ENCODE results near the gene SLC7A8. TPM values are rescaled to one million over a fixed set of nuclear protein-coding genes. Genes with fewer than 3 reads are reported as not detected.

The SLC7A8 gene
- total RNA-seq, 1 donor from 2014 or later, result 62.3 TPM

DNA sequence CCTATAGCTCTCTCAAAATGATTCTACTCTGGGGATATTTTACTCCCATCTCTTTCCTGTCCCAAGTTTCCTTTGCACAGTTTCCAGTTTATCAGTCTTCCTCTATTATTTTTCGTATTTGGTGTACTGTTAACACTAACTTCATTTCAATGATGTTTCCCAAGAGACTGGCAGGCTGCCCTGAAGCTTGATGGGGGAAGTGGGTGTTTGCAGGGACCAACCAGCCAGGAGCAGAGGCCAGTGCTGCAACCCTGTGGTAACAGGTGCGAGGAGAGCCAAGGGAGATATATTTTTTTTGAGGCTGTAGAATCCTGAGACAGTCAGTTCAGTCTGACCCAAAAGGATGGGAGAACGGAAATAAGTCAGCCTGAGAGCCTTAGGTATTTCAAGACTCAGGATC lies 52.6 kb downstream of the SLC7A8 start:
- no peak for DNase-seq (ENCODE audit: low spot score in 2 of 2, unreplicated experiment in 2 of 2)
- peaks cover 24% of the 10 kb centered on the region for H3K36me3 Mint-ChIP-seq
- H3K9me3 Mint-ChIP-seq, result no peaks in the 10 kb centered on the region
- H3K4me1 Mint-ChIP-seq, result no peaks in the 10 kb centered on the region
- H3K4me3 Mint-ChIP-seq, result no peak overlapping the region
- no peak overlapping the region for H3K27ac Mint-ChIP-seq
- no peaks in the 10 kb centered on the region for H3K27me3 Mint-ChIP-seq (ENCODE audit: low read depth)
- TF ChIP-seq, protein P1, sequence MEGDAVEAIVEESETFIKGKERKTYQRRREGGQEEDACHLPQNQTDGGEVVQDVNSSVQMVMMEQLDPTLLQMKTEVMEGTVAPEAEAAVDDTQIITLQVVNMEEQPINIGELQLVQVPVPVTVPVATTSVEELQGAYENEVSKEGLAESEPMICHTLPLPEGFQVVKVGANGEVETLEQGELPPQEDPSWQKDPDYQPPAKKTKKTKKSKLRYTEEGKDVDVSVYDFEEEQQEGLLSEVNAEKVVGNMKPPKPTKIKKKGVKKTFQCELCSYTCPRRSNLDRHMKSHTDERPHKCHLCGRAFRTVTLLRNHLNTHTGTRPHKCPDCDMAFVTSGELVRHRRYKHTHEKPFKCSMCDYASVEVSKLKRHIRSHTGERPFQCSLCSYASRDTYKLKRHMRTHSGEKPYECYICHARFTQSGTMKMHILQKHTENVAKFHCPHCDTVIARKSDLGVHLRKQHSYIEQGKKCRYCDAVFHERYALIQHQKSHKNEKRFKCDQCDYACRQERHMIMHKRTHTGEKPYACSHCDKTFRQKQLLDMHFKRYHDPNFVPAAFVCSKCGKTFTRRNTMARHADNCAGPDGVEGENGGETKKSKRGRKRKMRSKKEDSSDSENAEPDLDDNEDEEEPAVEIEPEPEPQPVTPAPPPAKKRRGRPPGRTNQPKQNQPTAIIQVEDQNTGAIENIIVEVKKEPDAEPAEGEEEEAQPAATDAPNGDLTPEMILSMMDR (IDR thresholded peaks at IDR 0.05; ENCODE audit: unreplicated experiment), result no peak

DNA sequence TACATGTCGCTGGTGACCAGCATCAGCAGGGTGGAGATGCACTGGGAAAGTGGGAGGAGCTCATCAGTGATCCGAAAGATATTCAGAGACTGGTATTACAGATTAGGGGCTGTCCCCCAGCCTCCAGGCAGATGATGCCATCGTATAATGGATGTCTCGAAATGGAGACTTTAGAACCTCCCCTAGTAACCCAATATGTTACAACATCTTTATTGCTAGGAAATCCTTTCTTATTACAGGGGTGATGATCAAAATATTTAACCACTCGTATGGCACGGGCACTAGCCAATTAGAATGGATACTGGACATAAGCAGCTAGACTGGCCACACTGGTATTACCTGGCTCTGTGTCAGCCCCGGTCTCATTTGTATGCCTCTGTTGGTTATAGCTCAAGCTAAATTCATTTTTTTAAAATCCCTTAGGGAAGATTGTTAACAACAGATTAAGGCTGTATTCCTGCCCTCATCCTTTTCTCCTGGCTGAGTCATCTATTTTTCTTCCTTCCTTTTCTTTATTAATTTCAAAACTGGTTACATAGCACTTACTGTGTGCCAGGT lies 53.6 kb downstream of the SLC7A8 start:
- TF ChIP-seq, protein P1 (IDR thresholded peaks at IDR 0.05; ENCODE audit: unreplicated experiment), result no peak
- Mint-ChIP-seq H3K4me3 (no peak overlapping the region), H3K36me3 (peaks cover 26% of the 10 kb centered on the region), H3K27me3 (ENCODE audit: low read depth) (no peaks in the 10 kb centered on the region), H3K4me1 (no peaks in the 10 kb centered on the region), H3K27ac (no peak overlapping the region), H3K9me3 (no peaks in the 10 kb centered on the region)
- no peak for DNase-seq (ENCODE audit: low spot score in 2 of 2, unreplicated experiment in 2 of 2)

DNA sequence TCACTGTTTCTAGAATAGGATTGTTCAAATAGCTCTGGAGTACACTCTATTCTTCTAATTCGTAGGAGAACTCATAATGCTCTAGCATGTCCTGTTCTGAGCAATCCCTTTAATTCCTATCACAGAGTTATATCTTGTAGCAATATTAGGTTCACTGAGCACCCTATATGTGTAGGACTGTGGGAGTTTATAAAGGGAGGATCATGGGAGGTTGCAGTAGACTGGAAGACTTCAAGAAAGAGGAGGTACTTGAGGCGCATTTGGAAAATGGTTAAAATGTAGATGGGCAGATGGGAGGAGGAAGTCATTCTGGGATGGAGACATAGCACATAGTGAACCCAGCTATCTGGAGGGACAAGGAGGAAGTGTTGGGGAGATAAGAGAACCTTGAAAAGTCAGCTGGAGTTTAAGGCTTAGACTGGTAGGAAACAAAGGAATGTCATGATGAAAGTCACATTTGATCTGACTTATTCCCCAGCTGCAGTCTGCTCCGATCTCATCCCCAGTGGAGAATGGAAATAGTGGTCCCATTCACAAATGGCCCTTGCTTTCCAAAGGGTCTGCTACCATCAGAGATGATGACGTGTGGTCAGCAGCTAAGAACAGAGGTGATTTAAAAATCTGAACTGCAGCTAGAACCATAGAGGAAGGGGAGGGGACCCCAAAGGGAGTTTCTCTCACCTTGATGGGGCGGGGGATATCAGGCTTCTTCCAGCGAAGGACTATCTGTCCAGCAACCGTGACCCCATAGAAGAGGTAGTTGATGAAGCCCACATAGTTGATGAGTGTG lies 54.3 kb downstream of the SLC7A8 start:
- no peak overlapping the region for H3K4me3 Mint-ChIP-seq
- H3K27ac Mint-ChIP-seq, result no peak overlapping the region
- no peaks in the 10 kb centered on the region for H3K9me3 Mint-ChIP-seq
- peaks cover 2% of the 10 kb centered on the region for H3K4me1 Mint-ChIP-seq
- DNase-seq (ENCODE audit: low spot score in 2 of 2, unreplicated experiment in 2 of 2), result no peak
- H3K36me3 Mint-ChIP-seq, result peaks cover 26% of the 10 kb centered on the region
- TF ChIP-seq, protein P1 (IDR thresholded peaks at IDR 0.05; ENCODE audit: unreplicated experiment), result no peak
- H3K27me3 Mint-ChIP-seq (ENCODE audit: low read depth), result no peaks in the 10 kb centered on the region

DNA sequence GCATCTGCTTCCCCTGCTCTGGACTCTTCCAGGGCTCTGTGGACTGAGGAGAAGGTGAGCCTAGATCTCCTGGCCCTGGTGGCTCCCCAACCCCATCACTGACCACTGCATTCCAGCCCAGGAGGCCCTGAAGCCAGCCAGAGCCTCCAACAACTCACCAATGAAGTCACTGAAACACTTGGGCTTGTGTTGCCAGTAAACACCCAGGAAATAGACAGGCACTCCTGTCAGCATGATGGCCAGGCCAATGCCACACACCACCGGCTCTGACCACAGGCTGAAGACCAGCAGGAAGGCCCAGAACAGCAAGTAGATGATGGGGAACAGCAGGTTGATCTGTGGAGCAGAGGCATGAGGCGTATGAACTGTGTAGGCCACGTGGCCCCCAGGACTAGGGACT lies 55.6 kb downstream of the SLC7A8 start:
- no peak overlapping the region for H3K4me3 Mint-ChIP-seq
- peaks cover 26% of the 10 kb centered on the region for H3K36me3 Mint-ChIP-seq
- no peak overlapping the region for H3K27ac Mint-ChIP-seq
- H3K9me3 Mint-ChIP-seq, result no peaks in the 10 kb centered on the region
- no peaks in the 10 kb centered on the region for H3K27me3 Mint-ChIP-seq (ENCODE audit: low read depth)
- TF ChIP-seq, protein P1 (IDR thresholded peaks at IDR 0.05; ENCODE audit: unreplicated experiment), result no peak
- DNase-seq (ENCODE audit: low spot score in 2 of 2, unreplicated experiment in 2 of 2), result no peak
- H3K4me1 Mint-ChIP-seq, result peaks cover 6% of the 10 kb centered on the region

DNA sequence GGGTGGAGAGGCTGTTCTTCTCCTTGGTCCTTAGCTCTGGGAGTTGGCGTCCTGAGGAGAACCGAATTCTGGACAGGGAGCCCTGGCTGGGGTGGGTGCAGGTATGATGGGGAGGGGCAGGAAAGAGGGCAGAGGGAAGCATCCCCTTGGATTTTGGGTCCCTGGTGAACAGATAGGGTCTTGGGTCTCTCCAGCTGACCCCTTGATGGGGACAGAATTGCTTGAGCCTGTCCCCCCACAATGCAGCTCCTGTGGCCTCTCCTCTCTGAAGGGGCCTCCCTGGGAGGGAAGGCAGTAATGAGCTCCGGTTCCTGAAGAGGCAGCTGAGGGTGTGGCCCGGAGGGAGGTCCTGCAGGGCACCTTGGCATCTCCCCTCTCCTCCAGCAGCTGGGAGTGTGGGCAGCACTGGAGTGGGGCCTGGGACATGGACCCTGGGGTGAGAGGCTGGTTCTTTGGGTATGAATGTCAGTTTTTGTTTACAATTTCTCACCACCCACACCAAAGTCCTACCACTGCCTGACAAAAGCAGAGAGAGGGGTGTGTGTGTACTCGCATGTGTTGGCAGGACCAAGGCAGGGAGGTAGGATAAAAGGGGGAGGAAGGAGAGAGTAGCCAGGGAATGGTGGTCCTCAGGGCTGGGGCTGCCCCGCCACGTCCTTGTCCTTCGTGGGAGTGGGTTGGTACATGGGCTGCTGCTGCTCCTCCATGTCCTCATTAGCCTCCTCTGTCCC lies 56.7 kb downstream of the SLC7A8 start:
- Mint-ChIP-seq H3K9me3 (no peaks in the 10 kb centered on the region), H3K27me3 (ENCODE audit: low read depth) (no peaks in the 10 kb centered on the region), H3K4me1 (peaks cover 6% of the 10 kb centered on the region), H3K36me3 (peaks cover 24% of the 10 kb centered on the region), H3K4me3 (no peak overlapping the region), H3K27ac (no peak overlapping the region)
- DNase-seq (ENCODE audit: low spot score in 2 of 2, unreplicated experiment in 2 of 2), result no peak
- TF ChIP-seq, protein P1 (IDR thresholded peaks at IDR 0.05; ENCODE audit: unreplicated experiment), result no peak
